Sigmoid colon (tissue), 7 donors: ENCODE results near the gene MFSD6L. TPM values are rescaled to one million over a fixed set of nuclear protein-coding genes. Genes with fewer than 3 reads are reported as not detected.

Source experiments
- DNase-seq: peaks from one replicate; pipeline ENCODE4 v3.0.0-alpha.2; 2019
- H3K27ac ChIP-seq, 4 donors: fragments of 200-600 bp; sonication (generic); one replicate each; pipeline ENCODE4 v1.5.1; 2016 to 2019; ENCODE audit warnings: mild to moderate bottlenecking in 1 of 4
- H3K27me3 ChIP-seq, 3 donors: fragments of 200-600 bp; sonication (generic); one replicate each; pipeline ENCODE4 v1.5.1; 2019; ENCODE audit warnings: mild to moderate bottlenecking in 1 of 3
- H3K36me3 ChIP-seq, 4 donors: fragments of 200-600 bp; sonication (generic); one replicate each; pipeline ENCODE4 v1.5.1; 2016 to 2019
- H3K4me1 ChIP-seq, 4 donors: fragments of 200-600 bp; sonication (generic); one replicate each; pipeline ENCODE4 v1.5.1; 2017 to 2019
- H3K4me3 ChIP-seq, 4 donors: fragments of 200-600 bp; sonication (generic); one replicate each; pipeline ENCODE4 v1.5.1; 2017 to 2019; ENCODE audit warnings: mild to moderate bottlenecking in 2 of 4, moderate library complexity in 1 of 4
- H3K9me3 ChIP-seq, 4 donors: fragments of 200-600 bp in 3 of 4; sonication (generic) in 3 of 4; one replicate each; pipeline versions ENCODE4 v1.5.1 to v1.6.1; 2013 to 2019
- EP300 ChIP-seq, 4 donors: sonication (generic); formaldehyde crosslinking; IDR thresholded peaks; one replicate each; pipeline ENCODE4 v1.6.1; 2017; ENCODE audit warnings: antibody characterized with exemption in 4 of 4
- POLR2A ChIP-seq, 2 donors: fragments of 450-650 bp; IDR thresholded peaks; one replicate each; pipeline ENCODE4 v1.6.1; 2016; ENCODE audit warnings: antibody characterized with exemption in 2 of 2, mild to moderate bottlenecking in 2 of 2, moderate library complexity in 2 of 2
- POLR2AphosphoS5 ChIP-seq, 4 donors: sonication (generic); formaldehyde crosslinking; IDR thresholded peaks; one replicate each; pipeline ENCODE4 v1.6.1; 2017; ENCODE audit warnings: antibody characterized with exemption in 4 of 4
- WGBS, 2 donors: extraction: QIAGEN DNeasy Blood & Tissue Kit; methylation state at CpG; one replicate each; pipeline ENCODE4 v1.1.7; 2013; 5-methylcytosine and 5-hydroxymethylcytosine counted together
- intact Hi-C: fragments of 100-400 bp; cut with DNase I; formaldehyde crosslinking; loops from one replicate; pipeline ENCODE4 v1.15.1; 2023
- polyA plus RNA-seq, 3 donors: library from polyadenylated mRNA; stranded (reverse); fragments of 200-250 nt; gene quantifications; one replicate each; pipeline ENCODE4 v1.2.3, GENCODE V29; 2013
- total RNA-seq, 4 donors: library from RNA; depleted of rRNA; stranded (reverse); fragments of >200 nt; gene quantifications; one replicate each; pipeline ENCODE4 v1.1.0, GENCODE V29; 2016
- TF ChIP-seq, protein P1 (sequence below), 4 experiments: fragments of 450-650 bp in 3 of 4; fragments of 200-600 bp in 1 of 4; IDR thresholded peaks; one replicate each; pipeline ENCODE4 v1.5.1; 2016 to 2019; ENCODE audit warnings: antibody characterized with exemption in 4 of 4, mild to moderate bottlenecking in 3 of 4, moderate library complexity in 2 of 4
- donor health status: healthy with polysubstance abuse.
- donor health status: Bipolar disorder and iron deficiency.
- donor health status: healthy.

MFSD6L gene
- total and polyA plus RNA-seq, 7 donors, result 0.69 to 4.9 (median 1.2) TPM; not detected in 4

DNA sequence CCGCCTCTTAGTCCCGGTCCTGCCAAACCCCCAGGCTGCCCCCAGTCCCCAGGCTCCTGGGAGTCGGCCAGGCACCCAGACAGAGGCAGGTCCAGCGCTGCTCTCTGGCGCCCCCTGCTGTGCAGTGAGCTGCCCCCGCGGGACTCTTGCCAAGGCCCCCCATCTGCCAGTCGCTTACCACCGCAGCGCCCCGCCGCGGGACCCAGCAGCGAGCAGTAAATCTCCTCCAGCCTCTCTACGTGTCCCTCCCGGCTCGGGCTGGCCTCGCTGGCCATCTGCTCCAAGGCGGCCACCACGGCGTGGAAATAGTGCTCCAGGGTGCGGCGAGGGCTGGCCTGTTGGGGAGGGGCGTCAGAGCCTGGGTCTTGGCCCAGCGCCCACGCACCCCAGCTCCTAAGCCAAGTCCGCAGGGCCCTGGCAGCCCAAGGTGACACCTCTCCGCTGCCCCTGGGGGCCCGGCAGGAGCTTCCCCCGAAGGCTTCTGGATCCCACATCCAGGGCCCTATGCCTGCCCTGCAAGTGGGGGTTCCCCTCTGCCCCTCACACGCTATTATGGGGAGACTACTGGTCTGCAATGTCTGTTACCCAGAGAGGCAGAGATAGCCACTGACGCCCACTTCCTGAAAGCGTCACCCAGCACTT, 33.7 kb upstream of the MFSD6L start:
- no peaks in the 10 kb centered on the region for H3K9me3 ChIP-seq
- TF ChIP-seq POLR2AphosphoS5 (IDR thresholded peaks at IDR 0.05), result no peak
- no peak for TF ChIP-seq POLR2A (IDR thresholded peaks at IDR 0.05)
- TF ChIP-seq, protein P1, sequence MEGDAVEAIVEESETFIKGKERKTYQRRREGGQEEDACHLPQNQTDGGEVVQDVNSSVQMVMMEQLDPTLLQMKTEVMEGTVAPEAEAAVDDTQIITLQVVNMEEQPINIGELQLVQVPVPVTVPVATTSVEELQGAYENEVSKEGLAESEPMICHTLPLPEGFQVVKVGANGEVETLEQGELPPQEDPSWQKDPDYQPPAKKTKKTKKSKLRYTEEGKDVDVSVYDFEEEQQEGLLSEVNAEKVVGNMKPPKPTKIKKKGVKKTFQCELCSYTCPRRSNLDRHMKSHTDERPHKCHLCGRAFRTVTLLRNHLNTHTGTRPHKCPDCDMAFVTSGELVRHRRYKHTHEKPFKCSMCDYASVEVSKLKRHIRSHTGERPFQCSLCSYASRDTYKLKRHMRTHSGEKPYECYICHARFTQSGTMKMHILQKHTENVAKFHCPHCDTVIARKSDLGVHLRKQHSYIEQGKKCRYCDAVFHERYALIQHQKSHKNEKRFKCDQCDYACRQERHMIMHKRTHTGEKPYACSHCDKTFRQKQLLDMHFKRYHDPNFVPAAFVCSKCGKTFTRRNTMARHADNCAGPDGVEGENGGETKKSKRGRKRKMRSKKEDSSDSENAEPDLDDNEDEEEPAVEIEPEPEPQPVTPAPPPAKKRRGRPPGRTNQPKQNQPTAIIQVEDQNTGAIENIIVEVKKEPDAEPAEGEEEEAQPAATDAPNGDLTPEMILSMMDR (IDR thresholded peaks at IDR 0.05), result peak in 1 of 4 experiments; percentile 25
- no peak for TF ChIP-seq EP300 (IDR thresholded peaks at IDR 0.05)
- no peak for DNase-seq
- H3K4me3 ChIP-seq, result no peak overlapping the region
- intact Hi-C loops, result no loop called here
- no peaks in the 10 kb centered on the region for H3K36me3 ChIP-seq
- H3K27ac ChIP-seq, result no peak overlapping the region
- no peaks in the 10 kb centered on the region for H3K4me1 ChIP-seq
- WGBS, 2 donors, result 32 to 67% methylated on average over 33 of the region's 33 CpGs
- H3K27me3 ChIP-seq, result peaks cover 0 to 57% (median 19%) of the 10 kb centered on the region in 3 donors

DNA sequence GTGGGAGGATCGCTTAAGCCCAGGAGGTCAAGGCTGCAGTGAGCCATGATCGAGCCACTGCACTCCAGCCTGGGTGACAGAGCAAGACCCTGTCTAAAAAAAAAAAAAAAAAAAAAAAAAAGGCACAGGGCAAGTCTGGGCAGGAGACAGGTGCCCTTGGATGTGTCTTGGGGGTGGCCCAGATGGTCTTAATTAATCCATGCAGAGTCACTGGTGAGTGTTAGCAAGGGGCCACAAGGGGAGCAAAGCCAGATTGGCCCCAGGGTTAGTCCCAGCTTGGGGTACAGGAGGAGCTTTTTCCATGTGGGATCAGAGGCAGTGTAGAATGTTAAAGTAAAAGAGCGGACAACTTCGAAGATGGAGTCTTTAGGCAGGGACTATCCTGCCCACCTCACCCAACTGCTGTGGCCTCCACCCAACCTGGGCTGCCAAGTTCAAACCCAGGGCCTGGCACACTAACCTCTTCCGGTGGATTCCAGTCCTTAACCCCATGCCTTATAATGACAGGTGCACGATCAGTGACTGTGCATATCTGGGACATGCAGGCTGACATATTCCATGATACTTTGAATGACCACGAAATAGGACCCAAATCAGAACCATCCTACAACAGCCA, 32.2 kb upstream of the MFSD6L start:
- intact Hi-C loops, result no loop called here
- no peak for DNase-seq

DNA sequence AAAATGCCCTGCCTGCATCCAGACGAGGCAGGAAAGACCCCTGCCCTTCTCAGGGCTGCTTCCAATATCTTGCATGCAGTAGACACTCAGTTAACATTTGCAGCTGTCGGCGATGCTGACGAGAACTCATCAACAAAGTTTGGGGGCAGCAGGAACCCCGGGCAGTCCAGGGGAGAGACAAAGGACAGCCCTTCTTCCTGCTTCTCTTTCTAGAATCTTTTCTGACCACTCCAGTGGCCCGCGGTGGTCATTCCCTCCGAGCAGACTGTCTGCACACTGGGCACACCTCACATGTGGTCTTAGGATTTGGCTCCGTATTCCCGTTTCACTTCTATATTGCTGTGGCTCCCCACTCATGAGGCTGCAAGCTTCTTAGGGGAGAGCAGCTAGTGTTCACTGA, 31.0 kb upstream of the MFSD6L start:
- no peaks in the 10 kb centered on the region for H3K36me3 ChIP-seq
- DNase-seq, result no peak
- intact Hi-C loops, result no loop called here
- H3K4me1 ChIP-seq, result no peaks in the 10 kb centered on the region
- H3K27ac ChIP-seq, result no peak overlapping the region
- no peak overlapping the region for H3K4me3 ChIP-seq
- WGBS, 2 donors, result 81 to 86% methylated on average over 10 of the region's 10 CpGs
- no peaks in the 10 kb centered on the region for H3K9me3 ChIP-seq
- TF ChIP-seq, protein P1 (IDR thresholded peaks at IDR 0.05), result no peak
- TF ChIP-seq POLR2A (IDR thresholded peaks at IDR 0.05) (no peak), EP300 (IDR thresholded peaks at IDR 0.05) (no peak), POLR2AphosphoS5 (IDR thresholded peaks at IDR 0.05) (no peak)
- peaks cover 0 to 36% (median 19%) of the 10 kb centered on the region in 3 donors for H3K27me3 ChIP-seq

More for the DNA sequence above, 32.2 kb upstream of the MFSD6L start:
- Histone ChIP-seq H3K36me3 (no peaks in the 10 kb centered on the region), H3K27ac (no peak overlapping the region), H3K4me1 (no peaks in the 10 kb centered on the region), H3K9me3 (no peaks in the 10 kb centered on the region), H3K4me3 (no peak overlapping the region), H3K27me3 (peaks cover 0 to 45% (median 19%) of the 10 kb centered on the region in 3 donors)
- TF ChIP-seq POLR2A (IDR thresholded peaks at IDR 0.05) (no peak), POLR2AphosphoS5 (IDR thresholded peaks at IDR 0.05) (no peak), EP300 (IDR thresholded peaks at IDR 0.05) (no peak)
- TF ChIP-seq, protein P1 (IDR thresholded peaks at IDR 0.05), result no peak
- 84 to 89% methylated on average over 7 of the region's 7 CpGs for WGBS, 2 donors

DNA sequence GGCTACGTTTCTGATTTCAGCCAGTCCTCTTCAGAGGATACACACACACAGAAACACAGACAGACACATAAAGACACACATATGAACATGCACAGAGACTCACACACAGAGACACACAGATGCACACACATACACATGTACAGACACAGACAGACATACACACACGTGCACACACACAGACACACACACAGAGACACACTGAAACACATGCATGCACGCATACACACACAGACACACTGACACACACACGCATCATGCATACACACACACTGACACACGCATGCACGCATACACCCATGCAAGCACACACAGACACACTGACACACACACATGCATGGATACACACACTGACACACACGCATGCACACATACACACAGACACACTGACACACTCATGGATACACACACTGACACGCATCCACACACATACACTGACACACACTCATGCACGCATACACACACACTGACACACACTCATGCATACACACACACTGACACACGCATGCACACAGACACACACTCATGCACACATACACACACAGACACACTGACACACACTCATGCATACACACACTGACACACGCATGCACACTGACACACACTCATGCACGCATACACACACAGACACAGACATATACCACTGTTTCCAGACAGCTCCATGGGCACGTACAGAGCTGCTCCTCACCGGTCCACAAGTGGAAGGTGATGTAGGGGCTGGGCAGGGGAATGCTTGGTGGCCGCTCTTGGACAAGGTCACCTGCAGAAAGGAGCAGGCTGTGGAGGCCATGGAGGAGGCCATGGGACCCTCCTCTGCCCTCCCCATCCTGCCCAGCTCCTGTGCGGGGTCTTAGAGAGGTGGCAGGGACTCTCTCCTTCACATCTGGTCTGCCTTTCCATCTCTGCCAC, 30.1 kb upstream of the MFSD6L start:
- H3K9me3 ChIP-seq, result no peaks in the 10 kb centered on the region
- H3K36me3 ChIP-seq, result no peaks in the 10 kb centered on the region
- DNase-seq, result no peak
- WGBS, 2 donors, result 88 to 93% methylated on average over 16 of the region's 16 CpGs
- H3K4me1 ChIP-seq, result no peaks in the 10 kb centered on the region
- intact Hi-C loops, result no loop called here
- no peak overlapping the region for H3K27ac ChIP-seq
- peaks cover 0 to 36% (median 19%) of the 10 kb centered on the region in 3 donors for H3K27me3 ChIP-seq
- H3K4me3 ChIP-seq, result no peak overlapping the region
- TF ChIP-seq POLR2AphosphoS5 (IDR thresholded peaks at IDR 0.05), result no peak
- no peak for TF ChIP-seq POLR2A (IDR thresholded peaks at IDR 0.05)
- no peak for TF ChIP-seq EP300 (IDR thresholded peaks at IDR 0.05)

DNA sequence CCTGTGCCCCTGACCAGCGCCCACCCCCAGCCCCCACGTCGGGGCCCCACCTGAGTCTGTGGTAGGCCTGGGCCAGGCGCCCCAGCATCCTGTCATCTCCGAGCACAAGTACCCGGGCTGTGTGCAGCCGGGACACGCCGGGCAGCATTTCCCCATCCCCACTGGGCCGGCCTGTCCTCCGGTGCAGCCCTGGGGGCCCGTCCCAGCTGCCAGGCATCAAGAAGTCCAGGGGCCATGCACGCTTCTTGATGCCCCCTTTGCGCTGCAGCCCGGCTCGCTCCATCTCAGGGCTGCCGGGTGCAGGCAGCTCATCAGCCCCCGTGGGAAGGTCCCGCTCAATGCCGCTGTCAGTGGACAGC, 29.3 kb upstream of the MFSD6L start:
- WGBS, 2 donors, result 90 to 93% methylated on average over 20 of the region's 20 CpGs
- intact Hi-C loops, result no loop called here

More for the DNA sequence above, 29.3 kb upstream of the MFSD6L start:
- Histone ChIP-seq H3K27me3 (peaks cover 0 to 31% (median 15%) of the 10 kb centered on the region in 3 donors), H3K27ac (no peak overlapping the region), H3K9me3 (peaks cover 0 to 3% (median 1%) of the 10 kb centered on the region in 4 donors), H3K4me3 (no peak overlapping the region), H3K36me3 (no peaks in the 10 kb centered on the region), H3K4me1 (no peaks in the 10 kb centered on the region)
- no peak for DNase-seq
- TF ChIP-seq EP300 (IDR thresholded peaks at IDR 0.05) (no peak), POLR2AphosphoS5 (IDR thresholded peaks at IDR 0.05) (no peak), POLR2A (IDR thresholded peaks at IDR 0.05) (no peak)
- TF ChIP-seq, protein P1 (IDR thresholded peaks at IDR 0.05), result no peak
